ENCODE results near the gene TRIM26. TPM values are rescaled to one million over a fixed set of nuclear protein-coding genes. Genes with fewer than 3 reads are reported as not detected.
A peak's percentile ranks its signal among the peaks of the same experiment; 100 is the strongest.

The TRIM26 gene
- total RNA-seq, 1 experiment from 2014 or later: 28.8 TPM

- DNase-seq (ENCODE audit: low read depth): no peak
Measured at GRCh38 chr6:30211306-30211705, 1.9 kb downstream of the TRIM26 start.

- DNase-seq (ENCODE audit: low read depth): no peak
Measured at GRCh38 chr6:30207619-30208295, 5.4 kb downstream of the TRIM26 start.

- no peak for DNase-seq (ENCODE audit: low read depth)
Measured at GRCh38 chr6:30206799-30207618, 6.2 kb downstream of the TRIM26 start.

- DNase-seq (ENCODE audit: low read depth): no peak
Measured at GRCh38 chr6:30206152-30206551, 7.1 kb downstream of the TRIM26 start.

- no peak for DNase-seq (ENCODE audit: low read depth)
Measured at GRCh38 chr6:30204116-30204515, 9.1 kb downstream of the TRIM26 start.

- DNase-seq (ENCODE audit: low read depth): no peak
Measured at GRCh38 chr6:30202366-30202765, 10.8 kb downstream of the TRIM26 start.

GRCh38 chr6:30200551-30201281 is 12.5 kb downstream of the TRIM26 start:
- DNase-seq (ENCODE audit: low read depth): no peak

GRCh38 chr6:30198166-30199084 is 14.8 kb downstream of the TRIM26 start:
- DNase-seq (ENCODE audit: low read depth): no peak

GRCh38 chr6:30196376-30196775 is 16.8 kb downstream of the TRIM26 start:
- no peak for DNase-seq (ENCODE audit: low read depth)

- DNase-seq (ENCODE audit: low read depth): no peak
Measured at GRCh38 chr6:30195951-30196350, 17.3 kb downstream of the TRIM26 start.

GRCh38 chr6:30194797-30195690 is 18.2 kb downstream of the TRIM26 start:
- DNase-seq (ENCODE audit: low read depth): no peak

GRCh38 chr6:30192076-30192475 is 21.1 kb downstream of the TRIM26 start:
- peak; percentile 61 for DNase-seq (ENCODE audit: low read depth)

GRCh38 chr6:30188541-30188940 is 24.7 kb downstream of the TRIM26 start:
- no peak for DNase-seq (ENCODE audit: low read depth)

- no peak for DNase-seq (ENCODE audit: low read depth)
Measured at GRCh38 chr6:30185846-30186484, 27.2 kb downstream of the TRIM26 start.

GRCh38 chr6:30184417-30185031 is 28.7 kb downstream of the TRIM26 start:
- DNase-seq (ENCODE audit: low read depth): no peak

- DNase-seq (ENCODE audit: low read depth): no peak
Measured at GRCh38 chr6:30180145-30180544, 33.1 kb downstream of the TRIM26 start.

- DNase-seq (ENCODE audit: low read depth): no peak
Measured at GRCh38 chr6:30178837-30179236, 34.4 kb downstream of the TRIM26 start.

- no peak for DNase-seq (ENCODE audit: low read depth)
Measured at GRCh38 chr6:30175765-30176164, 37.4 kb downstream of the TRIM26 start.

- no peak for DNase-seq (ENCODE audit: low read depth)
Measured at GRCh38 chr6:30172681-30173080, 40.5 kb downstream of the TRIM26 start.
